T-helper 9 cell (primary cell): ENCODE data around the gene EFCAB11.

ENCODE experiments used
- DNase-seq: peaks from one replicate; pipeline ENCODE4 v3.0.0-alpha.2; 2020

EFCAB11 gene

DNA sequence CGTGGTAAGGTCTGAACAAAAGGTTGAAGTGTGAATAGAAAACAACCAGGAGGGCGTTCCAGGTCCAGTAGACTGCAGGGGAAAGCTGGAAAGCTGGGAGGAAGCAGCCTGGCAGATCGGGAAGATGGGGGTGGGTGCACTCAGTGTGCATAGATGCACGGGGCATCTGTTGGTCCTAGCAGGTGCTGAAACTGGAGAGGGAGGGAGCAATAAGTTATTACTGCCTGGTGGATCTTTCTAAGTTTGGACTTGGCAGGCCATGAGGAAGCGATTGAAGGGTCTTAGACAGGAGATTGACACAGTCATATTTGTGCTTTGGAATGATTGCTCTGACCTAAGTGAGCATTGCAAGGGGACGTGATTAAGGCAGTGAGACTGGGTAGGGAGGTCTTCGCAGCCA, 194.4 kb downstream of the EFCAB11 start:
- DNase-seq = no peak

- no peak for DNase-seq
Observed at GRCh38 chr14:89757313-89757939, 197.1 kb downstream of the EFCAB11 start.

DNA sequence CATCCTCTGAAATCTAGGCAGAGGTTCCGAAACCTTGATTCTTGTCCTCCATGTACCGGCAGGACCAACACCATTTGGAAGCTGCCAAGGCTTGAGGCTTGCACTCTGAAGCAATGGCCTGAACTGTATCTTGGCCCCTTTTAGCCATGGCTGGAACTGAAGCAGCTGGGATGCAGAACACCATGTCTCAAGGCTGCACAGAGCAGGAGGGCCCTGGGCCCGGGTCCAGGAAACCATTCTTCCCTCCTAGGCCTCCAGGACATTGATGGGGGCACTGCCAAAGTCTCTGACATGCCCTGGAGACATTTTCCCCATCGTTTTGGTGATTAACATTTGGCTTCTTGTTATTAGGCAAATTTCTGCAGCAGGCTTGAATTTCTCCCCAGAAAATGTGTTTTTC, 198.7 kb downstream of the EFCAB11 start:
- DNase-seq = no peak

DNA sequence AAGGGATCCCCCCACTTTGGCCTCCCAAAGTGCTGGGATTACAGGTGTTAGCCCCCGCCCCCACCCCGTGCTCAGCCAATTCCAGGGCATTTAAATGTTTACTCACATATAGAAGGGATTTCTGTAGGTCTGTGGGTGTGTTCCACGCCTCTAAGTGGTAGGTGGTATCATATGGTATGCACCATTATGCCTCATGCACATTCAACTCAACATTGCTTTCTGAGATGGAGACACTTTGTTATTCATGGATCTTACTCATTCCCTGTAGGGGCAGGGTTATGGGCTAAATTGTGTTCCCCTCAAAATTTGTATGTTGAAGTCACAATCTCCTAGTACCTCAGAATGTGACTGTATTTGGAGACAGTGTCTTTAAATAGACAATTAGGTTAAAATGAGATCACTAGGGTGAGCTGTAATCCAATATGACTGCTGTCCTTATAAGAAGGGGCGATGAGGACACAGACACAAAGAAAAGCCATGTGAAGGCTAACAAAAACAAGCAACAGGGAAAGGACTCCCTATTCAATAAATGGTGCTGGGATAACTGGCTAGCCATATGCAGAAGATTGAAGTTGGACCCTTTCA, 200.6 kb downstream of the EFCAB11 start:
- DNase-seq = no peak

GRCh38 chr14:89750908-89751392, 203.6 kb downstream of the EFCAB11 start:
- no peak for DNase-seq

- DNase-seq = no peak
Observed at GRCh38 chr14:89750281-89750755, 204.2 kb downstream of the EFCAB11 start.

DNA sequence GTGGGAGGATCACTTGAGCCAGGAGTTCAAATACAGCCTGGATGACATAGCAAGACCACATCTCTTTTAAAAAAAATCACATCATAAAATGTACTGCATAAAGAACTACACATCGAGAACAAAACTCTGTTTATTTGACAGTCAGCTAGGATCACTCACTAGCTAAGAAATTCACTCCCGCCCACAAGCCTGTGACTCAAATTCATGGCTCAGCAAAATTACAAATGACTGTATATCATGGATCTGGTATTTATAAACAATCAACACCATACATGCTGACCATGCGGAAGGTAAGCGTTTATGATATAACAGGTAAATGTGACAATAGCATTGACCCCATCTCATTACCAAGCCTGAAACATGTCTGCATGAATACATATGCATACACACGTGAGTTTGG, 206.5 kb downstream of the EFCAB11 start:
- DNase-seq = no peak

- DNase-seq = no peak
Observed at GRCh38 chr14:89747126-89747525, 207.4 kb downstream of the EFCAB11 start.

GRCh38 chr14:89746654-89747053, 207.9 kb downstream of the EFCAB11 start:
- DNase-seq = no peak

DNA sequence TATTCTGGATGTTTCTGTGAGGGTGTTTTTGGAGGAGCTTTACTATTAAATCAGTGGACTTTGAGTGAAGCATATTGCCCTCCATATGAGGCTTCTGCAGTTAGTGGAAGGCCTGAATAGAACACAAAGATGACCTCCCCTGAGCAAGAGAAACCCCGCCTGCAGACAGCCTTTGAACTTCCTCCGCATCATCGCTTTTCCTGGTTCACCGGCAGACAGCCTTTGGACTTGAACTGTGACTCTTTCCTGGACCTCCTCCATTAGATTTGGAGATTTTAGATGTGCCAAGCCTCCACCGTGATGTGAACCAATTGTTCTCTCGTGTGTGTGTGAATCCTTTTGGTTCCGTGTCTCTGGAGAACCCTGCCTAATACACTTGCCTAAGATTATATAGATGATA, 208.4 kb downstream of the EFCAB11 start:
- no peak for DNase-seq
